Epithelial cell of proximal tubule (primary cell): Measurements from ENCODE around the gene P2RX3. TPM values are rescaled to one million over a fixed set of nuclear protein-coding genes. Genes with fewer than 3 reads are reported as not detected.

ENCODE experiments used
- DNase-seq: peaks from one replicate; pipeline ENCODE4 v3.0.0-alpha.2; 2011; ENCODE audit warnings: low read depth
- H3K4me3 ChIP-seq: 2 replicates; pipeline ENCODE4 v1.5.1; 2011; ENCODE audit warnings: low read depth, mild to moderate bottlenecking, low read length
- CTCF ChIP-seq: conservative IDR thresholded peaks from 2 replicates; pipeline ENCODE4 v1.5.1; 2012; ENCODE audit warnings: low read depth, mild to moderate bottlenecking, low read length
- total RNA-seq: library from RNA; depleted of rRNA; stranded (reverse); fragments of >200 nt; gene quantifications from 2 replicates; pipeline ENCODE4 v1.2.3, GENCODE V29; 2015

P2RX3 gene
- total RNA-seq, 1 donor from 2014 or later: not detected

GRCh38 chr11:57391539-57391938, 53.4 kb downstream of the P2RX3 start:
- H3K4me3 ChIP-seq: no peak overlapping the region
- no peak for TF ChIP-seq CTCF
- DNase-seq: no peak

- DNase-seq: no peak
- H3K4me3 ChIP-seq: no peak overlapping the region
- TF ChIP-seq CTCF: no peak
Measured at GRCh38 chr11:57392066-57392762, 54.1 kb downstream of the P2RX3 start.

- H3K4me3 ChIP-seq: no peak overlapping the region
Measured at GRCh38 chr11:57392763-57393105, 54.6 kb downstream of the P2RX3 start.

GRCh38 chr11:57394203-57394965, 56.2 kb downstream of the P2RX3 start:
- no peak overlapping the region for H3K4me3 ChIP-seq
- TF ChIP-seq CTCF: no peak
- no peak for DNase-seq

More at GRCh38 chr11:57392763-57393105, 54.6 kb downstream of the P2RX3 start:
- no peak for TF ChIP-seq CTCF
- no peak for DNase-seq

- no peak overlapping the region for H3K4me3 ChIP-seq
- no peak for DNase-seq
- no peak for TF ChIP-seq CTCF
Measured at GRCh38 chr11:57395905-57396623, 57.9 kb downstream of the P2RX3 start.

GRCh38 chr11:57396744-57397143, 58.6 kb downstream of the P2RX3 start:
- DNase-seq: no peak
- TF ChIP-seq CTCF: no peak

More at GRCh38 chr11:57396744-57397143, 58.6 kb downstream of the P2RX3 start:
- no peak overlapping the region for H3K4me3 ChIP-seq
